A673 (cell line): ENCODE results near the gene SRSF4.

Experiments
- EZH2 ChIP-seq: fragments of 200-600 bp; sonication (generic); IDR thresholded peaks from 2 replicates; pipeline ENCODE4 v1.6.1; 2017; ENCODE audit warnings: borderline replicate concordance, low read depth, mild to moderate bottlenecking, mixed read lengths, antibody characterized with exemption, low read length; ENCODE audit not compliant: poor library complexity, severe bottlenecking
- TF ChIP-seq, protein P1 (sequence below): fragments of 300-800, 200-600 bp; sonication (generic); conservative IDR thresholded peaks from 2 replicates; pipeline ENCODE4 v1.5.1; 2017; ENCODE audit warnings: low read depth, mild to moderate bottlenecking, antibody characterized with exemption, low read length, moderate library complexity, mixed read lengths

DNA sequence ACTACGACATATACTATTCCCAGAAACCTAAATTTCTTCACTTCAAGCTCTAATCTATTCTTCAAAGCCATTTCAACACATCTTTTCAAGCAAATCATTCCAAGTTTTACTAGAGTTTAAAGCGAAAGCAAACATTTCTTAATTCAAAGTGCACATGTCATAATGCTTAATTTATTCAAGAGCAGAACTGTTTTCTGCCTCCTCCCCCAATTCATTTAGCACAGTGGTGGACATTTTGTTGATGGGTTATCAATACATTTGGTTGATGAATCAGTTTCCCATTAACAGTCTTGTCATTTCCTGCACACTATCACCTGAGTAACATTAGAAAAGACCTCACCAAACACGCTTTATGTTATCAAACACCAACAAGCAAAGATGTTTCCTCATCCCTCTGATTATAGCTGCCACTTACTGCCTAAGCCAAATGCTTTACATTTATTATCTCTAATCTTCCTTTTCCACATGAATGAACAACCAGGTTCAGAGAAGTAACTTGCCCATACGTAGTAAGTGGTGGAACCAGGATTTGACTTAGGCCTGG is 2.0 kb downstream of the SRSF4 start:
- TF ChIP-seq, protein P1, sequence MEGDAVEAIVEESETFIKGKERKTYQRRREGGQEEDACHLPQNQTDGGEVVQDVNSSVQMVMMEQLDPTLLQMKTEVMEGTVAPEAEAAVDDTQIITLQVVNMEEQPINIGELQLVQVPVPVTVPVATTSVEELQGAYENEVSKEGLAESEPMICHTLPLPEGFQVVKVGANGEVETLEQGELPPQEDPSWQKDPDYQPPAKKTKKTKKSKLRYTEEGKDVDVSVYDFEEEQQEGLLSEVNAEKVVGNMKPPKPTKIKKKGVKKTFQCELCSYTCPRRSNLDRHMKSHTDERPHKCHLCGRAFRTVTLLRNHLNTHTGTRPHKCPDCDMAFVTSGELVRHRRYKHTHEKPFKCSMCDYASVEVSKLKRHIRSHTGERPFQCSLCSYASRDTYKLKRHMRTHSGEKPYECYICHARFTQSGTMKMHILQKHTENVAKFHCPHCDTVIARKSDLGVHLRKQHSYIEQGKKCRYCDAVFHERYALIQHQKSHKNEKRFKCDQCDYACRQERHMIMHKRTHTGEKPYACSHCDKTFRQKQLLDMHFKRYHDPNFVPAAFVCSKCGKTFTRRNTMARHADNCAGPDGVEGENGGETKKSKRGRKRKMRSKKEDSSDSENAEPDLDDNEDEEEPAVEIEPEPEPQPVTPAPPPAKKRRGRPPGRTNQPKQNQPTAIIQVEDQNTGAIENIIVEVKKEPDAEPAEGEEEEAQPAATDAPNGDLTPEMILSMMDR = no peak
- no peak for TF ChIP-seq EZH2
